GM12874 (cell line): ENCODE data around the gene SLC23A1.

ENCODE experiments used
- CTCF ChIP-seq: IDR thresholded peaks from 2 replicates; pipeline ENCODE4 v1.5.1; 2011; ENCODE audit warnings: low read depth, mild to moderate bottlenecking, control low read depth, low read length, moderate library complexity; ENCODE audit not compliant: insufficient read depth

SLC23A1 gene

GRCh38 chr5:139391570-139392323 lies 8.7 kb upstream of the SLC23A1 start:
- no peak for TF ChIP-seq CTCF

GRCh38 chr5:139390639-139391569 lies 7.8 kb upstream of the SLC23A1 start:
- no peak for TF ChIP-seq CTCF

- TF ChIP-seq CTCF, result no peak
These were observed 6.9 kb upstream of the SLC23A1 start, which contains the start of gene MZB1 for GRCh38 chr5:139389701-139390638. MZB1 (minus strand) TSS chr5:139389913; CDS start chr5:139389856, 57 bp downstream.

- TF ChIP-seq CTCF, result 0 out of 2 replicates have a peak, but pooled peaks have one; percentile 2
These were observed 5.2 kb upstream of the SLC23A1 start for GRCh38 chr5:139388198-139388821.

- no peak for TF ChIP-seq CTCF
These were observed 4.6 kb upstream of the SLC23A1 start for GRCh38 chr5:139387611-139388197.

GRCh38 chr5:139386050-139386438 lies 2.9 kb upstream of the SLC23A1 start:
- TF ChIP-seq CTCF, result no peak
